M059J (cell line): ENCODE data around the gene SOCS1. TPM values are rescaled to one million over a fixed set of nuclear protein-coding genes. Genes with fewer than 3 reads are reported as not detected.

Experiments used
- DNase-seq: peaks from one replicate; pipeline ENCODE4 v3.0.0-alpha.2; 2012; ENCODE audit warnings: low read depth
- total RNA-seq: library from RNA; depleted of rRNA; stranded (reverse); fragments of >200 nt; shearing (Covaris generic); gene quantifications from 2 replicates; pipeline ENCODE4 v1.2.3, GENCODE V29; 2014

SOCS1 gene
- total RNA-seq, 1 experiment from 2014 or later, result 6.6 TPM

- DNase-seq, result no peak
Measured at GRCh38 chr16:11260596-11260966, 4.6 kb upstream of the SOCS1 start.

- no peak for DNase-seq
Measured at GRCh38 chr16:11259655-11260595, 3.9 kb upstream of the SOCS1 start.

- DNase-seq, result peak; percentile 58
Measured at GRCh38 chr16:11258553-11259492, 2.8 kb upstream of the SOCS1 start.

- DNase-seq, result peak; percentile 88
Measured at GRCh38 chr16:11257131-11257938, 1.3 kb upstream of the SOCS1 start.

- peak; percentile 78 for DNase-seq
Measured at GRCh38 chr16:11256661-11257130, 692 bp upstream of the SOCS1 start.

- DNase-seq, result no peak
Measured at GRCh38 chr16:11254913-11255736, 879 bp downstream of the SOCS1 start.

GRCh38 chr16:11253995-11254912, 1.8 kb downstream of the SOCS1 start:
- DNase-seq, result no peak

GRCh38 chr16:11253009-11253994, 2.7 kb downstream of the SOCS1 start:
- peak; percentile 43 for DNase-seq

- no peak for DNase-seq
Measured at GRCh38 chr16:11252482-11252931, 3.5 kb downstream of the SOCS1 start.

- DNase-seq, result peak; percentile 82
Measured at GRCh38 chr16:11251525-11252481, 4.2 kb downstream of the SOCS1 start.

- no peak for DNase-seq
Measured at GRCh38 chr16:11250786-11251524, 5.0 kb downstream of the SOCS1 start.

- DNase-seq, result peak; percentile 32
Measured at GRCh38 chr16:11250091-11250785, 5.8 kb downstream of the SOCS1 start.

GRCh38 chr16:11249233-11250061, 6.6 kb downstream of the SOCS1 start:
- DNase-seq, result no peak

- no peak for DNase-seq
Measured at GRCh38 chr16:11248133-11248532, 7.9 kb downstream of the SOCS1 start.

- DNase-seq, result no peak
Measured at GRCh38 chr16:11245988-11246387, 10.0 kb downstream of the SOCS1 start.
